DMS114 treated with DMSO at 0.1 percent for 48 hours (cell line): ENCODE measurements around the gene APPBP2.
"Not testable (repeated sequence)": the region's sequence is repeated elsewhere in the genome, so short reads cannot be mapped to it uniquely, and the experiment has no call there.

ENCODE experiments used
- DNase-seq: peaks from one replicate; lab custom pipeline; 2025; ENCODE audit not compliant: unreplicated experiment; lab: John Stamatoyannopoulos, UW

APPBP2 gene

GRCh38 chr17:60436676-60437075 is 89.4 kb downstream of the APPBP2 start:
- no peak for DNase-seq

GRCh38 chr17:60435244-60436167 is 90.5 kb downstream of the APPBP2 start:
- peak; percentile 83 for DNase-seq

GRCh38 chr17:60433021-60433997 is 92.7 kb downstream of the APPBP2 start:
- DNase-seq, result not testable (repeated sequence)

GRCh38 chr17:60430561-60430960 is 95.5 kb downstream of the APPBP2 start:
- not testable (repeated sequence) for DNase-seq

- not testable (repeated sequence) for DNase-seq
Observed at GRCh38 chr17:60428491-60428890, 97.6 kb downstream of the APPBP2 start.

GRCh38 chr17:60426596-60426995 is 99.4 kb downstream of the APPBP2 start:
- no peak for DNase-seq

- no peak for DNase-seq
Observed at GRCh38 chr17:60425626-60426025, 100.4 kb downstream of the APPBP2 start.

GRCh38 chr17:60423865-60424264 is 102.2 kb downstream of the APPBP2 start:
- no peak for DNase-seq

- DNase-seq, result no peak
Observed at GRCh38 chr17:60422162-60422665, 103.8 kb downstream of the APPBP2 start, which contains the start of gene CHCT1. Gene CHCT1 (plus strand): TSS chr17:60422489. CDS start chr17:60422593, 104 bp downstream.

- peak; percentile 75 for DNase-seq
Observed at GRCh38 chr17:60421273-60422161, 104.5 kb downstream of the APPBP2 start.

- DNase-seq, result not testable (repeated sequence)
Observed at GRCh38 chr17:60419875-60420274, 106.2 kb downstream of the APPBP2 start.

- not testable (repeated sequence) for DNase-seq
Observed at GRCh38 chr17:60419003-60419402, 107.0 kb downstream of the APPBP2 start.

GRCh38 chr17:60416368-60416925 is 109.6 kb downstream of the APPBP2 start:
- DNase-seq, result no peak

- no peak for DNase-seq
Observed at GRCh38 chr17:60415146-60415545, 110.9 kb downstream of the APPBP2 start.

- DNase-seq, result no peak
Observed at GRCh38 chr17:60412701-60413100, 113.3 kb downstream of the APPBP2 start.

- no peak for DNase-seq
Observed at GRCh38 chr17:60410001-60410400, 116.0 kb downstream of the APPBP2 start.

- DNase-seq, result no peak
Observed at GRCh38 chr17:60406887-60407286, 119.2 kb downstream of the APPBP2 start.

- DNase-seq, result no peak
Observed at GRCh38 chr17:60403962-60404361, 122.1 kb downstream of the APPBP2 start.

GRCh38 chr17:60403523-60403810 is 122.6 kb downstream of the APPBP2 start:
- DNase-seq, result no peak

GRCh38 chr17:60401819-60402218 is 124.2 kb downstream of the APPBP2 start:
- DNase-seq, result no peak
